ENCODE results near the gene TBC1D12.

DNA sequence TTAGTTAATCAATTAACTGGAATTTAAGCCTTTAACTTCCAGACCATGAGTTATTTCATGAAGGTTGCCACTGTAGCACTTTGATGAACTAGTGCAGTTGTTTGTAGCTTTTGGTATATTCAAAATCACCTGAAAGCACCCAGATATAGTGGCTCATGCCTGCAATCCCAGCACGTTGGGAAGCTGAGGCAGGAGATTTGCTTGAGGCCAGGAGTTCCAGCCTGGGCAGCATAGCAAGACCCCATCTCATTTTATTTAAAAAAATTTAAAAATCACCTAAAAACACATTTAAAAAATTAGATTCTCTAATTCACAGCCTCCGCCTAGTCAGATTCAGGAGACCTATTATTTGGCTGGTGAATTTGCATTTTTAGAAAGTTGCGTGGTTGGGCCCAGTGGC, 9.0 kb downstream of the TBC1D12 start:
- no peak for TF ChIP-seq POLR2A (IDR thresholded peaks at IDR 0.05)
- TF ChIP-seq, protein P1, sequence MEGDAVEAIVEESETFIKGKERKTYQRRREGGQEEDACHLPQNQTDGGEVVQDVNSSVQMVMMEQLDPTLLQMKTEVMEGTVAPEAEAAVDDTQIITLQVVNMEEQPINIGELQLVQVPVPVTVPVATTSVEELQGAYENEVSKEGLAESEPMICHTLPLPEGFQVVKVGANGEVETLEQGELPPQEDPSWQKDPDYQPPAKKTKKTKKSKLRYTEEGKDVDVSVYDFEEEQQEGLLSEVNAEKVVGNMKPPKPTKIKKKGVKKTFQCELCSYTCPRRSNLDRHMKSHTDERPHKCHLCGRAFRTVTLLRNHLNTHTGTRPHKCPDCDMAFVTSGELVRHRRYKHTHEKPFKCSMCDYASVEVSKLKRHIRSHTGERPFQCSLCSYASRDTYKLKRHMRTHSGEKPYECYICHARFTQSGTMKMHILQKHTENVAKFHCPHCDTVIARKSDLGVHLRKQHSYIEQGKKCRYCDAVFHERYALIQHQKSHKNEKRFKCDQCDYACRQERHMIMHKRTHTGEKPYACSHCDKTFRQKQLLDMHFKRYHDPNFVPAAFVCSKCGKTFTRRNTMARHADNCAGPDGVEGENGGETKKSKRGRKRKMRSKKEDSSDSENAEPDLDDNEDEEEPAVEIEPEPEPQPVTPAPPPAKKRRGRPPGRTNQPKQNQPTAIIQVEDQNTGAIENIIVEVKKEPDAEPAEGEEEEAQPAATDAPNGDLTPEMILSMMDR (IDR thresholded peaks at IDR 0.05), result no peak
